Ovary (tissue), 9 donors: ENCODE results near the gene ULBP1. TPM values are rescaled to one million over a fixed set of nuclear protein-coding genes. Genes with fewer than 3 reads are reported as not detected.
"Not testable (repeated sequence)": the region's sequence is repeated elsewhere in the genome, so short reads cannot be mapped to it uniquely, and the experiment has no call there.

Source experiments
- DNase-seq, 5 donors: peaks; one replicate each; pipeline ENCODE4 v3.0.0-alpha.2; 2019 to 2020
- H3K27ac ChIP-seq, 2 donors: fragments of 200-600 bp; one replicate each; pipeline versions ENCODE4 v1.5.1 to v1.8.0; 2019 to 2022
- H3K27me3 ChIP-seq: fragments of 200-600 bp; one replicate; pipeline ENCODE4 v1.8.0; 2022
- H3K36me3 ChIP-seq: fragments of 200-600 bp; sonication (generic); one replicate; pipeline ENCODE4 v1.5.1; 2019
- H3K4me1 ChIP-seq: one replicate; pipeline ENCODE4 v1.8.1; 2013; ENCODE audit warnings: mild to moderate bottlenecking, moderate library complexity; ENCODE audit not compliant: insufficient read depth
- H3K4me3 ChIP-seq: fragments of 200-600 bp; sonication (generic); one replicate; pipeline ENCODE4 v1.5.1; 2017
- H3K9me3 ChIP-seq, 2 donors: fragments of 200-600 bp in 1 of 2; sonication (generic) in 1 of 2; one replicate each; pipeline versions ENCODE4 v1.5.1 to v1.8.1; 2013 to 2019; ENCODE audit warnings: mild to moderate bottlenecking in 1 of 2, moderate library complexity in 1 of 2
- EP300 ChIP-seq: sonication (generic); formaldehyde crosslinking; IDR thresholded peaks from one replicate; pipeline ENCODE4 v1.6.1; 2017; ENCODE audit warnings: antibody characterized with exemption
- POLR2A ChIP-seq: fragments of 450-650 bp; IDR thresholded peaks from one replicate; pipeline ENCODE4 v1.6.1; 2017; ENCODE audit warnings: antibody characterized with exemption, mild to moderate bottlenecking, moderate library complexity
- WGBS, 3 donors: extraction: QIAGEN DNeasy Blood & Tissue Kit in 1 of 3; methylation state at CpG; one replicate each; pipeline versions ENCODE4 v1.1.5 to v1.1.7; 2013 to 2017; 5-methylcytosine and 5-hydroxymethylcytosine counted together
- intact Hi-C, 4 donors: fragments of 100-400 bp; cut with DNase I; formaldehyde crosslinking; loops; one replicate each; pipeline versions ENCODE4 v1.11.0 to v1.15.1; 2022 to 2023
- polyA plus RNA-seq, 2 donors: library from polyadenylated mRNA; stranded (reverse); fragments of 200-250 nt in 1 of 2; fragments of 350-450 nt in 1 of 2; fragmentation: Illumina TruSeq in 1 of 2; extraction: RNeasy Lipid Tissue Mini Kit (QIAGEN cat#74804) in 1 of 2; gene quantifications; one replicate each; pipeline ENCODE4 v1.2.3, GENCODE V29; 2013 to 2014
- total RNA-seq, 7 donors: library from RNA; depleted of rRNA in 2 of 7; stranded (reverse); fragments of >200 nt in 2 of 7; fragmentation: NEBNext Ultra II Directional in 3 of 7; extraction: Animal tissue kit (Norgen Biotek cat#: 25700) in 3 of 7; gene quantifications; one replicate each; pipeline versions ENCODE4 v1.1.0 to v1.2.4, GENCODE V29; 2016 to 2023
- TF ChIP-seq, protein P1 (sequence below), 3 donors: fragments of 450-650 bp in 2 of 3; fragments of 200-600 bp in 1 of 3; IDR thresholded peaks; one replicate each; pipeline versions ENCODE4 v1.5.1 to v1.8.0; 2016 to 2022; ENCODE audit warnings: antibody characterized with exemption in 3 of 3, mild to moderate bottlenecking in 1 of 3
- donor health status: DM: no; HTN: no; CAD: no; lungs with moderate emphysema.
- donor health status: DM: no; HTN: no; CAD: no.
- donor health status: Bipolar disorder and iron deficiency.
- donor health status: DM: yes; HTN: yes; CAD: no.
- donor health status: DM: no; HTN: no; CAD: no.
- donor health status: DM: yes; HTN: yes; CAD: no.

The ULBP1 gene
- total and polyA plus RNA-seq, 9 donors: 0.02 to 7.7 (median 0.09) TPM; not detected in 3

DNA sequence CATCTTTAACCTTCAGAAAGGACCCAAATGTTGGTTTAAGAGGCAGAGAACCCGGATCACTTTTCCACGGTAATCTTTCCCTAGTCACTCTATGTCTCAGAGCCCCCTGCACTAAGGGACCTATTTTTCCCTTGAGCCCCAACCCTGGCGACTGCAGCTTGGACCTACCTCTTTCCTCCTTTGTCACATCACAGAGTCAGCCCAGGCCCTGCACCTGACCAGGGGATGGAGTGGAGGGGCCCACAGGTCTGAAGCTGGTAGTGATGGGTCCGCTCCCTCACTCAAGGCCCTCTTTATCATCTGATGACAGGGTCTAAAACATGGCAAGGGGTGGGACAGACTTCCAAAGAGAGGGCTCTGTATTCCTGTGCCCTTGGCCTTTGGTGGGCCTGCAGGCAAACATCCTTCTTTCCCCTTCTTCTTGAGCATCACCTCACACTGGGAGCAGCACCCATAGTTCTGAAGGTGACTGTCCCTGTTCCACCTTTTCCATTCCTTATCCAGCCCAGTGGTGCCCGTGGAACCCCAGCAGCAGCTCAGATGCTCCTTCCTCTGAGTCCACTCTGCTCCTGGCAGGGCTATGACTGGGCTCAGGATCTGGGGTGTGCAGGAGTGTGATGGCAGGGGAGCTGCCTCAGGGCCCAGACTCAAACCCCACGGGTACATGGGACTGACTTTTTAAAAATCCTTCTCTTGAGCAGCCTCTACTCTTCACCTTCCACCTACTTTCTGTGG lies 55.3 kb downstream of the ULBP1 start:
- intact Hi-C loops: loop anchor here in 2 of 4 donors (5.0 to 10.0 kb wide), 3 partner anchors 82 to 184 kb away; no protein-coding TSS in a partner anchor
- Histone ChIP-seq H3K4me1 (no peaks in the 10 kb centered on the region), H3K9me3 (no peaks in the 10 kb centered on the region), H3K27ac (no peak overlapping the region), H3K36me3 (no peaks in the 10 kb centered on the region), H3K4me3 (no peak overlapping the region), H3K27me3 (no peaks in the 10 kb centered on the region)
- no peak for DNase-seq
- 48 to 64% (median 49%) methylated on average over 6 of the region's 6 CpGs for WGBS, 3 donors
- TF ChIP-seq EP300: no peak
- TF ChIP-seq, protein P1, sequence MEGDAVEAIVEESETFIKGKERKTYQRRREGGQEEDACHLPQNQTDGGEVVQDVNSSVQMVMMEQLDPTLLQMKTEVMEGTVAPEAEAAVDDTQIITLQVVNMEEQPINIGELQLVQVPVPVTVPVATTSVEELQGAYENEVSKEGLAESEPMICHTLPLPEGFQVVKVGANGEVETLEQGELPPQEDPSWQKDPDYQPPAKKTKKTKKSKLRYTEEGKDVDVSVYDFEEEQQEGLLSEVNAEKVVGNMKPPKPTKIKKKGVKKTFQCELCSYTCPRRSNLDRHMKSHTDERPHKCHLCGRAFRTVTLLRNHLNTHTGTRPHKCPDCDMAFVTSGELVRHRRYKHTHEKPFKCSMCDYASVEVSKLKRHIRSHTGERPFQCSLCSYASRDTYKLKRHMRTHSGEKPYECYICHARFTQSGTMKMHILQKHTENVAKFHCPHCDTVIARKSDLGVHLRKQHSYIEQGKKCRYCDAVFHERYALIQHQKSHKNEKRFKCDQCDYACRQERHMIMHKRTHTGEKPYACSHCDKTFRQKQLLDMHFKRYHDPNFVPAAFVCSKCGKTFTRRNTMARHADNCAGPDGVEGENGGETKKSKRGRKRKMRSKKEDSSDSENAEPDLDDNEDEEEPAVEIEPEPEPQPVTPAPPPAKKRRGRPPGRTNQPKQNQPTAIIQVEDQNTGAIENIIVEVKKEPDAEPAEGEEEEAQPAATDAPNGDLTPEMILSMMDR (IDR thresholded peaks at IDR 0.05): no peak
- no peak for TF ChIP-seq POLR2A

DNA sequence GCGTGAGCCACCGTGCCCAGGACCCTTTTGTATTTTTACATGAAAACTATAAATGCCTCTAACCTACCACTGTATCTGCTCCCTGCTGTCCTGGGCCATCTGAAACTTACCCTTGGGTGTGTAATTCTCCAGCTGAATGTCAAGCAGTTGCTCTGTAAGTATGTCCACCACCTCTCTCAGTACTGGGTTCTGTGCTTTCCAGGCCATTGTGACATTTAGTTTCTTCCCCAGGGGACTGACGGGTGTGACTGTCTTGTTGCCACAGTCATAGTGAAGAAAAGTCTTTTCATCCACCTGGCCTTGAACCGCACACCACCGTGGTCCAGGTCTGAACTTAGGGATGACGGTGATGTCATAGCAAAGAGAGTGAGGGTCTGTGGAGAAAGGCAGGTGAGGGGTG lies 58.1 kb downstream of the ULBP1 start:
- H3K27me3 ChIP-seq, H3K27ac ChIP-seq, H3K4me3 ChIP-seq, H3K9me3 ChIP-seq, H3K4me1 ChIP-seq, intact Hi-C loops, DNase-seq, H3K36me3 ChIP-seq: not testable (repeated sequence)
- WGBS, 3 donors: 76 to 94% (median 88%) methylated on average over 2 of the region's 6 CpGs

Other genes with a start within 250 kb of the ULBP1 start
- gene LATS1, start 245.8 kb upstream of the ULBP1 start, total RNA-seq: 10 to 100 TPM; 19.6 to 46.0 (median 36.4) TPM
- gene LATS1, start 245.8 kb upstream of the ULBP1 start, polyA plus RNA-seq: 10 to 100 TPM; 10.7 to 19.1 TPM
- 10 to 100 TPM; 14.2 to 37.3 (median 26.0) TPM for gene NUP43, start 217.4 kb upstream of the ULBP1 start, total RNA-seq
- gene NUP43, start 217.4 kb upstream of the ULBP1 start, polyA plus RNA-seq: 10 to 100 TPM in 1 of 2 donors, 1 to 10 TPM in 1; 8.9 to 20.2 TPM
- 10 to 100 TPM; 48.1 to 61.8 (median 54.7) TPM for gene PCMT1, start 214.2 kb upstream of the ULBP1 start, total RNA-seq
- gene PCMT1, start 214.2 kb upstream of the ULBP1 start, polyA plus RNA-seq: 10 to 100 TPM; 49.5 to 71.8 TPM
- gene LRP11, start 99.6 kb upstream of the ULBP1 start, total RNA-seq: 10 to 100 TPM; 26.2 to 48.2 (median 37.5) TPM
- gene LRP11, start 99.6 kb upstream of the ULBP1 start, polyA plus RNA-seq: 10 to 100 TPM; 21.8 to 45.2 TPM
- under 1 TPM in 4 of 7 donors, not detected in 3; 0.18 to 0.69 (median 0.29) TPM for gene RAET1E, start 65.8 kb upstream of the ULBP1 start, total RNA-seq
- gene RAET1E, start 65.8 kb upstream of the ULBP1 start, polyA plus RNA-seq: under 1 TPM; 0.11 to 0.23 TPM
- 1 to 10 TPM in 1 of 7 donors, under 1 TPM in 5, not detected in 1; 0.42 to 1.1 (median 0.64) TPM for gene RAET1G, start 40.8 kb upstream of the ULBP1 start, total RNA-seq
- 1 to 10 TPM in 1 of 2 donors, under 1 TPM in 1; 0.86 to 1.5 TPM for gene RAET1G, start 40.8 kb upstream of the ULBP1 start, polyA plus RNA-seq
- gene ULBP2, start 21.9 kb upstream of the ULBP1 start, total RNA-seq: under 1 TPM in 1 of 7 donors, not detected in 6; 0.23 TPM
- gene ULBP2, start 21.9 kb upstream of the ULBP1 start, polyA plus RNA-seq: 1 to 10 TPM in 1 of 2 donors, under 1 TPM in 1; 0.08 to 3.6 TPM
- not detected for gene RAET1L, start 61.6 kb downstream of the ULBP1 start, total RNA-seq
- not detected for gene RAET1L, start 61.6 kb downstream of the ULBP1 start, polyA plus RNA-seq
- gene ULBP3, start 105.2 kb downstream of the ULBP1 start, total RNA-seq: 1 to 10 TPM in 3 of 7 donors, under 1 TPM in 2, not detected in 2; 0.66 to 2.5 (median 1.6) TPM
- gene ULBP3, start 105.2 kb downstream of the ULBP1 start, polyA plus RNA-seq: 1 to 10 TPM; 1.0 to 2.3 TPM
- gene PPP1R14C, start 179.1 kb downstream of the ULBP1 start, total RNA-seq: 1 to 10 TPM in 1 of 7 donors, under 1 TPM in 4, not detected in 2; 0.12 to 8.6 (median 0.74) TPM
- gene PPP1R14C, start 179.1 kb downstream of the ULBP1 start, polyA plus RNA-seq: under 1 TPM; 0.17 to 0.30 TPM